GM19193 (cell line): Measurements from ENCODE around the gene MX1.

ENCODE experiments used
- POLR2A ChIP-seq: IDR thresholded peaks from 4 replicates; pipeline ENCODE4 v1.6.1; 2011; ENCODE audit not compliant: insufficient read depth, insufficient read length; ENCODE audit errors: extremely low read depth

The MX1 gene

GRCh38 chr21:41402231-41402630, 23.8 kb upstream of the MX1 start:
- no peak for TF ChIP-seq POLR2A

- TF ChIP-seq POLR2A = peak; percentile 18
These were observed 23.2 kb upstream of the MX1 start for GRCh38 chr21:41402796-41403195.

GRCh38 chr21:41403331-41403730, 22.7 kb upstream of the MX1 start:
- no peak for TF ChIP-seq POLR2A

GRCh38 chr21:41403966-41404365, 22.1 kb upstream of the MX1 start:
- TF ChIP-seq POLR2A = no peak

GRCh38 chr21:41405321-41405720, 20.7 kb upstream of the MX1 start:
- TF ChIP-seq POLR2A = no peak

GRCh38 chr21:41406340-41406739, 19.7 kb upstream of the MX1 start:
- TF ChIP-seq POLR2A = no peak

- no peak for TF ChIP-seq POLR2A
These were observed 18.2 kb upstream of the MX1 start for GRCh38 chr21:41407541-41408460.

GRCh38 chr21:41410361-41410760, 15.7 kb upstream of the MX1 start:
- TF ChIP-seq POLR2A = no peak

GRCh38 chr21:41410767-41411448, 15.1 kb upstream of the MX1 start:
- TF ChIP-seq POLR2A = no peak

GRCh38 chr21:41411449-41412089, 14.5 kb upstream of the MX1 start:
- no peak for TF ChIP-seq POLR2A

GRCh38 chr21:41418393-41418792, 7.6 kb upstream of the MX1 start:
- TF ChIP-seq POLR2A = no peak

GRCh38 chr21:41418956-41419680, 6.9 kb upstream of the MX1 start:
- TF ChIP-seq POLR2A = no peak

- no peak for TF ChIP-seq POLR2A
These were observed 5.8 kb upstream of the MX1 start for GRCh38 chr21:41419921-41420862.
